ENCODE results near the gene SERP2.

The SERP2 gene

DNA sequence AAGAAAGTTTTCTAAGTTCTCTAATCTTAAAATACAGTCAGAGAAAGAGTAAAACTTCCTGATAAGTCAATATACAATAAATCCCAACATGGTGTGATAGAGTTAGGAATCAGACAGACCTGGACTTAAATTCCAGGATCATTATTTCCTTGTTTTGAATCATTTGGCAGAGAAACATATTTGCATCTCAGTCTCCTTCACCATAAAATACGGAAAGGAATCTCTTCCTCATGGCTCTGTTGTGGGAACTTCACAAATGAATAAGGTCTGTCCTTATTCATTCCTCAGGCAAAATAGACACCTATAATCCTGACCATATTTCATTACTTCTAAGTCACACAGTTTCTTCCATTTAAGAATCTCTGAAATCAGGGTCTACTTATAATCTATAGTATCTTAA lies 19.3 kb upstream of the SERP2 start:
- Histone ChIP-seq H3K36me3 (ENCODE audit: control insufficient read depth, insufficient read depth, low read length) (no peaks in the 10 kb centered on the region), H3K4me3 (ENCODE audit: low read depth, low read length) (no peak overlapping the region), H2AFZ (no peak overlapping the region), H3K9me3 (ENCODE audit: control insufficient read depth, low read length) (no peaks in the 10 kb centered on the region), H3K27me3 (ENCODE audit: control insufficient read depth, insufficient read depth, low read length) (no peaks in the 10 kb centered on the region), H3K4me2 (ENCODE audit: low read length) (no peak overlapping the region), H3K79me2 (no peaks in the 10 kb centered on the region), H3K9ac (no peak overlapping the region), H3K27ac (no peak overlapping the region), H3K4me1 (no peaks in the 10 kb centered on the region)
- no peak for TF ChIP-seq CTCF (IDR thresholded peaks at IDR 0.05)

DNA sequence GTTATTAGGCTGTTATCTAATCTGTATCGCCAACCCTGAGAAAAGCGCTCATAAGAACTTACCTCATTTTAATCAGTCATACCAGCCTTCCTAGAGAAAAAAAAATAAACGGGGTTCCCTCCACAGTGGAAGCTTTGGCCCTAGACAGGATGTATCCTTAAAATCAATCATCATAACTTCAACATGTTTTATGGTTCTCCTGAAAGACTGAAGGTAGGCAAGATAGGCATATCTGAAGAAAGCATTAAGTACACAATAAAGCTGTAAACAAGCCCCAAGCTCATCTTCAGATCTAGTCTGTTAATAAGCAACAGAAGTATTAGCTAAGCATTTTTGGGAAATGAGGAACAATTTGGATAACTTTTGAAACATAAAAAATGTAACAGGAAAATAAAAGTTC lies 18.7 kb upstream of the SERP2 start:
- Histone ChIP-seq H3K36me3 (ENCODE audit: control insufficient read depth, insufficient read depth, low read length) (no peaks in the 10 kb centered on the region), H3K9ac (no peak overlapping the region), H3K27ac (no peak overlapping the region), H3K9me3 (ENCODE audit: control insufficient read depth, low read length) (no peaks in the 10 kb centered on the region), H2AFZ (no peak overlapping the region), H3K79me2 (no peaks in the 10 kb centered on the region), H3K27me3 (ENCODE audit: control insufficient read depth, insufficient read depth, low read length) (no peaks in the 10 kb centered on the region), H3K4me2 (ENCODE audit: low read length) (no peak overlapping the region), H3K4me1 (no peaks in the 10 kb centered on the region), H3K4me3 (ENCODE audit: low read depth, low read length) (no peak overlapping the region)
- no peak for TF ChIP-seq CTCF (IDR thresholded peaks at IDR 0.05)

DNA sequence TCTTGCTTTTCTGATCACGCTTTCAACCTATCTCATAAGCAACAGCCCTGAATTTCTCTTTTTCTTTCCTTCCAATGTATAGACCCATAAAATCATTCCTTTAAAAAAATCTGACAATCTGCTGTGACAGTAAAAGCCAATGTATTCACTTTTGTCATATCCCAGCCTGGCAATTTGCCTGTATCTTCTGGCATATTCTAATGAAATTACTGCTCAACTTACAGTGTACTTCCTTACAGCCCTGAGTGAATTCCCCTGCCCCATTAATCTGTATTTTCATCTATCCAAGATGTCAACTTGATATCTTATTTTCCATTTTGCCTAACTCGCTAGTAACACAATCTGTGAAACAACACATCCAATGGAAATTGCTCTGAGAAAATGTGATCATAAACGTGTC lies 18.0 kb upstream of the SERP2 start:
- Histone ChIP-seq H3K79me2 (no peaks in the 10 kb centered on the region), H3K27ac (no peak overlapping the region), H3K27me3 (ENCODE audit: control insufficient read depth, insufficient read depth, low read length) (no peaks in the 10 kb centered on the region)

DNA sequence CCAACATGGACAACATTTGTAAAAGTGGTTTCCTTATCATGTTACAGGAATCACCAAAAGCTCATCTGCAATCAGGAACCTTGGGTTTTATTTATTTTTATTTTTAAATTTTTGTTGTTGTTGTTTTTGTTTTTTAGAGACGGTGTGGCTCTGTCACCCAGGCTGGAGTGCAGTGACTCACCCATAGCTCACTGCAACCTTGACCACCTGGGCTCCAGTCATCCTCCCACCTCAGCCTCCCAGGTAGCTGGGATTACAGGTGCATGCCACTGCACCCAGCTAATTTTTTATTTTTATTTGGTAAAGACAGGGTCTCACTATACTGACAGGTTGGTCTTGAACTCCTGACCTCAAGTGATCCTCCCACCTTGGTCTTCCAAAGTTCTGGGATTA lies 13.6 kb upstream of the SERP2 start:
- no peak overlapping the region for H3K4me2 ChIP-seq (ENCODE audit: low read length)
- no peak overlapping the region for H3K27ac ChIP-seq
- TF ChIP-seq CTCF (IDR thresholded peaks at IDR 0.05): no peak
- no peaks in the 10 kb centered on the region for H3K9me3 ChIP-seq (ENCODE audit: control insufficient read depth, low read length)
- H3K79me2 ChIP-seq: no peaks in the 10 kb centered on the region
- H3K27me3 ChIP-seq (ENCODE audit: control insufficient read depth, insufficient read depth, low read length): no peaks in the 10 kb centered on the region
- H3K4me1 ChIP-seq: no peaks in the 10 kb centered on the region
- H3K9ac ChIP-seq: no peak overlapping the region
- no peak overlapping the region for H2AFZ ChIP-seq
- no peak overlapping the region for H3K4me3 ChIP-seq (ENCODE audit: low read depth, low read length)
- no peaks in the 10 kb centered on the region for H3K36me3 ChIP-seq (ENCODE audit: control insufficient read depth, insufficient read depth, low read length)

More for the DNA sequence above, 18.0 kb upstream of the SERP2 start:
- Histone ChIP-seq H3K4me3 (ENCODE audit: low read depth, low read length) (no peak overlapping the region), H2AFZ (no peak overlapping the region), H3K36me3 (ENCODE audit: control insufficient read depth, insufficient read depth, low read length) (no peaks in the 10 kb centered on the region), H3K4me2 (ENCODE audit: low read length) (no peak overlapping the region), H3K4me1 (no peaks in the 10 kb centered on the region), H3K9me3 (ENCODE audit: control insufficient read depth, low read length) (no peaks in the 10 kb centered on the region), H3K9ac (no peak overlapping the region)
- no peak for TF ChIP-seq CTCF (IDR thresholded peaks at IDR 0.05)

DNA sequence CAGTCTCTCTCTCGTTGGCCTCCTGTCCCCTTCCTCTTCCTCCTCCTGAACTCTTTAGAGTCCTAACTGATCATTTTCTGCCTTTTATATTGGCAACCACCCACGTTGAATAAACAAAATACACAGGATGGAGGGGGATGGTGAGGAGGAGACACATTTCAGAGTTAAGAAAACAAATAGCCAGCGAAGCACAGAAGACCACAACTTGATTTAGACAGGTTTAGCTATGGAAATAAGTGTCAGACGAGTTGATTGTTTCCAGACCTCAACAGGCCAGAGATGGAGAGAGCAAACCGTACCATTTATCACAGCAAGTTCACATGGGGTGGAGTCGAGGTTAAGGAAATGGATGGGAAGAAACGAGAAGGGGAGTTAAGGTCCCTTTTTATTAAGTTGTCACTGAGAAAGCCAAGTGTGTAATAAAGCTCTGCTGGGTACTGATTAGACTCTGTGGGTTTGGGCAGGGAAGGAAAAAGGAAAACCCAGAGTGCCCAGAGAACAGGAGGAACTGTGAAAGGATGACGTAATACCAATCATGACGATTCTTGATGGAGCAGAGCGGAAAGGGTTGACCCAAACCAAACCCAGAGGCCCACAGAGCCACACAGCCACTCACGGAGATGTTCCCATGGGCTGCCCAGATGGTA lies 11.1 kb upstream of the SERP2 start:
- no peaks in the 10 kb centered on the region for H3K36me3 ChIP-seq (ENCODE audit: control insufficient read depth, insufficient read depth, low read length)
- H3K27ac ChIP-seq: no peak overlapping the region
- H3K27me3 ChIP-seq (ENCODE audit: control insufficient read depth, insufficient read depth, low read length): no peaks in the 10 kb centered on the region
- no peak overlapping the region for H3K4me3 ChIP-seq (ENCODE audit: low read depth, low read length)
- H3K4me1 ChIP-seq: no peaks in the 10 kb centered on the region
- no peak overlapping the region for H3K4me2 ChIP-seq (ENCODE audit: low read length)
- H2AFZ ChIP-seq: no peak overlapping the region
- H3K9me3 ChIP-seq (ENCODE audit: control insufficient read depth, low read length): no peaks in the 10 kb centered on the region
- no peak overlapping the region for H3K9ac ChIP-seq
- H3K79me2 ChIP-seq: no peaks in the 10 kb centered on the region
- TF ChIP-seq CTCF (IDR thresholded peaks at IDR 0.05): no peak
